PC-9 (cell line): ENCODE data around the gene PCDHGA3. TPM values are rescaled to one million over a fixed set of nuclear protein-coding genes. Genes with fewer than 3 reads are reported as not detected.
A peak's percentile ranks its signal among the peaks of the same experiment; 100 is the strongest.
"Not testable (repeated sequence)": the region's sequence is repeated elsewhere in the genome, so short reads cannot be mapped to it uniquely, and the experiment has no call there.

Source experiments
- BruUV-seq: library from RNA; stranded (reverse); fragments of 400-500 nt; replicated peaks from 2 replicates; lab custom pipeline; 2021; lab: Mats Ljungman, UMichigan
- CTCF ChIA-PET: fragments of 300-600 bp; sonication (Branson Sonifier 250); formaldehyde crosslinking; loops from one replicate; lab custom pipeline; 2022; ENCODE audit warnings: antibody characterized with exemption; lab: Charles Lee
- POLR2A ChIA-PET: fragments of 300-600 bp; sonication (Branson Sonifier 250); formaldehyde crosslinking; loops from one replicate; lab custom pipeline; 2022; ENCODE audit warnings: antibody characterized with exemption; ENCODE audit not compliant: unreplicated experiment; lab: Charles Lee
- DNase-seq, 2 experiments: peaks; one replicate each; pipeline versions ENCODE4 v3.0.0 to v3.0.0-alpha.2; 2015 to 2022; ENCODE audit warnings: mixed read lengths in 1 of 2
- H2AFZ ChIP-seq: fragments of 200-600 bp; sonication (generic); 2 replicates; pipeline ENCODE4 v1.8.1; 2017; ENCODE audit warnings: antibody characterized with exemption
- H3F3A ChIP-seq: fragments of 200-600 bp; sonication (generic); 2 replicates; pipeline ENCODE4 v1.8.1; 2017; ENCODE audit warnings: antibody characterized with exemption, mild to moderate bottlenecking, low read depth; ENCODE audit not compliant: insufficient read depth
- H3K27ac ChIP-seq: fragments of 200-600 bp; sonication (generic); 2 replicates; pipeline ENCODE4 v1.6.1; 2016; ENCODE audit warnings: mixed run types
- H3K27me3 ChIP-seq: fragments of 200-600 bp; sonication (generic); 2 replicates; pipeline ENCODE4 v1.6.1; 2016; ENCODE audit warnings: low read depth, mixed run types; ENCODE audit not compliant: insufficient read depth
- H3K36me3 ChIP-seq: fragments of 200-600 bp; sonication (generic); 2 replicates; pipeline ENCODE4 v1.6.1; 2016; ENCODE audit warnings: low read depth, mixed run types
- H3K4me1 ChIP-seq: fragments of 200-600 bp; sonication (generic); replicated peaks from 2 replicates; pipeline ENCODE4 v1.6.1; 2016; ENCODE audit warnings: mixed run types; ENCODE audit not compliant: insufficient read depth
- H3K4me2 ChIP-seq: fragments of 200-600 bp; sonication (generic); 2 replicates; pipeline ENCODE4 v1.6.1; 2017; ENCODE audit warnings: mixed run types
- H3K4me3 ChIP-seq: fragments of 200-600 bp; sonication (generic); 2 replicates; pipeline ENCODE4 v1.6.1; 2016; ENCODE audit warnings: mixed run types
- H3K79me2 ChIP-seq: fragments of 200-600 bp; sonication (generic); 2 replicates; pipeline ENCODE4 v1.6.1; 2017; ENCODE audit warnings: low read depth, mixed run types
- H3K9me2 ChIP-seq: fragments of 200-600 bp; sonication (generic); 2 replicates; pipeline ENCODE4 v1.8.1; 2017; ENCODE audit warnings: mild to moderate bottlenecking; ENCODE audit not compliant: insufficient read depth
- H3K9me3 ChIP-seq: fragments of 200-600 bp; sonication (generic); 2 replicates; pipeline ENCODE4 v1.8.1; 2016; ENCODE audit warnings: low read depth; ENCODE audit not compliant: insufficient read depth
- H4K20me1 ChIP-seq: fragments of 200-600 bp; sonication (generic); 2 replicates; pipeline ENCODE4 v1.8.1; 2017; ENCODE audit not compliant: insufficient read depth
- EZH2 ChIP-seq: fragments of 200-600 bp; sonication (generic); IDR thresholded peaks from 2 replicates; pipeline ENCODE4 v1.8.0; 2017; ENCODE audit warnings: antibody characterized with exemption, low read depth
- intact Hi-C: fragments of 100-400 bp; cut with micrococcal nuclease; formaldehyde crosslinking; loops from one replicate; pipeline ENCODE4 v1.10.0; 2022; ENCODE audit not compliant: unreplicated experiment
- total RNA-seq: library from RNA; stranded (reverse); gene quantifications from 2 replicates; pipeline ENCODE4 v1.2.3, GENCODE V29; 2021
- TF ChIP-seq, protein P1 (sequence below): fragments of 200-600 bp; sonication (generic); conservative IDR thresholded peaks from 2 replicates; pipeline ENCODE4 v1.6.1; 2017; ENCODE audit warnings: mixed run types, antibody characterized with exemption, mild to moderate bottlenecking, moderate library complexity

The PCDHGA3 gene
- total RNA-seq, 1 experiment from 2014 or later: not detected

DNA sequence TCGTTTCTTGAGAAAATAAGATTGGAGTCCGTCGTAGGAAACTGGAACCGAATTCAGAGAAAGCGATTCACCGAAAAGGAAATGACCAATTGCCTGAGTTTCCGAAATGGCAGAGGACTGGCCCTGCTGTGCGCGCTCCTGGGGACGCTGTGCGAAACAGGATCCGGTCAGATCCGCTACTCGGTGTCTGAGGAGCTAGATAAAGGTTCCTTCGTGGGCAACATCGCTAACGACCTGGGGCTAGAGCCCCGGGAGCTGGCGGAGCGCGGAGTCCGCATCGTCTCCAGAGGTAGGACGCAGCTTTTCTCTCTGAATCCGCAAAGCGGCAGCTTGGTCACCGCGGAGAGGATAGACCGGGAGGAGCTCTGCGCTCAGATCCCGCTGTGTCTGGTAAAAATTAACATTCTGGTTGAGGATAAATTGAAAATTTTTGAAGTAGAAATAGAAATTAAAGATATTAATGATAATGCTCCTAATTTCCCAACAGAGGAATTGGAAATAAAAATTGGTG lies 379 bp downstream of the PCDHGA3 start:
- H4K20me1 ChIP-seq: no peaks in the 10 kb centered on the region
- ChIA-PET POLR2A (no interaction called here), CTCF (no interaction called here)
- no peak overlapping the region for H3K4me2 ChIP-seq
- no TSS peak for BruUV-seq
- H3K27me3 ChIP-seq: no peaks in the 10 kb centered on the region
- peaks cover 4% of the 10 kb centered on the region; the same call in 1 of the 2 replicates for H3K9me3 ChIP-seq
- DNase-seq: no peak
- H3K9me2 ChIP-seq: no peaks in the 10 kb centered on the region
- no peaks in the 10 kb centered on the region for H3K36me3 ChIP-seq
- H3F3A ChIP-seq: no peaks in the 10 kb centered on the region
- TF ChIP-seq EZH2: no peak
- TF ChIP-seq, protein P1, sequence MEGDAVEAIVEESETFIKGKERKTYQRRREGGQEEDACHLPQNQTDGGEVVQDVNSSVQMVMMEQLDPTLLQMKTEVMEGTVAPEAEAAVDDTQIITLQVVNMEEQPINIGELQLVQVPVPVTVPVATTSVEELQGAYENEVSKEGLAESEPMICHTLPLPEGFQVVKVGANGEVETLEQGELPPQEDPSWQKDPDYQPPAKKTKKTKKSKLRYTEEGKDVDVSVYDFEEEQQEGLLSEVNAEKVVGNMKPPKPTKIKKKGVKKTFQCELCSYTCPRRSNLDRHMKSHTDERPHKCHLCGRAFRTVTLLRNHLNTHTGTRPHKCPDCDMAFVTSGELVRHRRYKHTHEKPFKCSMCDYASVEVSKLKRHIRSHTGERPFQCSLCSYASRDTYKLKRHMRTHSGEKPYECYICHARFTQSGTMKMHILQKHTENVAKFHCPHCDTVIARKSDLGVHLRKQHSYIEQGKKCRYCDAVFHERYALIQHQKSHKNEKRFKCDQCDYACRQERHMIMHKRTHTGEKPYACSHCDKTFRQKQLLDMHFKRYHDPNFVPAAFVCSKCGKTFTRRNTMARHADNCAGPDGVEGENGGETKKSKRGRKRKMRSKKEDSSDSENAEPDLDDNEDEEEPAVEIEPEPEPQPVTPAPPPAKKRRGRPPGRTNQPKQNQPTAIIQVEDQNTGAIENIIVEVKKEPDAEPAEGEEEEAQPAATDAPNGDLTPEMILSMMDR: peak; percentile 29; the same call in 1 of the 2 replicates
- H2AFZ ChIP-seq: no peak overlapping the region
- H3K4me1 ChIP-seq: no peaks in the 10 kb centered on the region
- no peak overlapping the region for H3K4me3 ChIP-seq
- intact Hi-C loops: no loop called here
- no peak overlapping the region for H3K27ac ChIP-seq
- no peaks in the 10 kb centered on the region for H3K79me2 ChIP-seq

DNA sequence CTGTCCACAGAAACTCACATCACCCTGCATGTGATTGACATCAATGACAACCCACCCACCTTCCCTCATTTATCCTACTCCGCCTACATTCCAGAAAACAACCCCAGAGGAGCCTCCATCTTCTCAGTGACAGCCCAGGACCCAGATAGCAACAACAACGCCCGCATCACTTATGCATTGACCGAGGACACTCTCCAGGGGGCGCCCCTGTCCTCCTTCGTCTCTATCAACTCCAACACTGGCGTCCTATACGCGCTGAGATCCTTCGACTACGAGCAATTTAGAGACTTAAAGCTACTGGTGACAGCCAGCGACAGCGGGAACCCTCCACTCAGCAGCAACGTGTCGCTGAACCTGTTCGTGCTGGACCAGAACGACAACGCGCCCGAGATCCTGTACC lies 1.7 kb downstream of the PCDHGA3 start:
- CTCF ChIA-PET: no interaction called here
- Histone ChIP-seq H3K79me2 (no peaks in the 10 kb centered on the region), H3K36me3 (no peaks in the 10 kb centered on the region), H3K27me3 (no peaks in the 10 kb centered on the region), H3F3A (no peaks in the 10 kb centered on the region), H3K4me1 (no peaks in the 10 kb centered on the region), H3K4me2 (no peak overlapping the region), H3K4me3 (no peak overlapping the region), H2AFZ (no peak overlapping the region), H3K27ac (no peak overlapping the region), H4K20me1 (no peaks in the 10 kb centered on the region), H3K9me3 (peaks cover 4% of the 10 kb centered on the region; the same call in 1 of the 2 replicates), H3K9me2 (no peaks in the 10 kb centered on the region)
- no peak for DNase-seq
- TF ChIP-seq, protein P1: no peak
- TF ChIP-seq EZH2: no peak
- POLR2A ChIA-PET: no interaction called here
- intact Hi-C loops: no loop called here
- BruUV-seq: no TSS peak

DNA sequence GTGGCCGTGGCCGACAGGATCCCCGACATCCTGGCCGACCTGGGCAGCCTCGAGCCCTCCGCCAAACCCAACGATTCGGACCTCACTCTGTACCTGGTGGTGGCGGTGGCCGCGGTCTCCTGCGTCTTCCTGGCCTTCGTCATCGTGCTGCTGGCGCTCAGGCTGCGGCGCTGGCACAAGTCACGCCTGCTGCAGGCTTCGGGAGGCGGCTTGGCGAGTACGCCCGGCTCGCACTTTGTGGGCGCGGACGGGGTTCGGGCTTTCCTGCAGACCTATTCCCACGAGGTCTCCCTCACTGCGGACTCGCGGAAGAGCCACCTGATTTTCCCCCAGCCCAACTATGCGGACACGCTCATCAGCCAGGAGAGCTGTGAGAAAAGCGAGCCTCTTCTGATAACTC lies 2.4 kb downstream of the PCDHGA3 start:
- H3K9me3 ChIP-seq, H3K27ac ChIP-seq, intact Hi-C loops, CTCF ChIA-PET, DNase-seq, H3K36me3 ChIP-seq, H3K4me3 ChIP-seq, H4K20me1 ChIP-seq, H3K27me3 ChIP-seq, H3K4me1 ChIP-seq, H3K4me2 ChIP-seq, H3K9me2 ChIP-seq, H3K79me2 ChIP-seq, H3F3A ChIP-seq, H2AFZ ChIP-seq, BruUV-seq: not testable (repeated sequence)
- POLR2A ChIA-PET: interaction anchor here (0.6 kb wide), 1 partner anchor 175 kb away, joined by 4 read pairs; no protein-coding TSS in a partner anchor
